DMS79 treated with DMSO at 0.1 percent for 48 hours (cell line): Measurements from ENCODE around the gene GALNT11.
"Not testable (repeated sequence)": the region's sequence is repeated elsewhere in the genome, so short reads cannot be mapped to it uniquely, and the experiment has no call there.

ENCODE experiments used
- DNase-seq: peaks from one replicate; lab custom pipeline; 2025; lab: John Stamatoyannopoulos, UW

Gene GALNT11

GRCh38 chr7:152027491-152028365, 2.3 kb downstream of the GALNT11 start:
- DNase-seq = not testable (repeated sequence)

- DNase-seq = not testable (repeated sequence)
Measured at GRCh38 chr7:152030059-152030458, 4.6 kb downstream of the GALNT11 start.

- DNase-seq = not testable (repeated sequence)
Measured at GRCh38 chr7:152030639-152031038, 5.2 kb downstream of the GALNT11 start.

- DNase-seq = no peak
Measured at GRCh38 chr7:152035817-152036216, 10.3 kb downstream of the GALNT11 start.

GRCh38 chr7:152038410-152038809, 12.9 kb downstream of the GALNT11 start:
- DNase-seq = not testable (repeated sequence)

- not testable (repeated sequence) for DNase-seq
Measured at GRCh38 chr7:152043086-152043485, 17.6 kb downstream of the GALNT11 start.

- not testable (repeated sequence) for DNase-seq
Measured at GRCh38 chr7:152044909-152045308, 19.4 kb downstream of the GALNT11 start.

GRCh38 chr7:152046531-152046930, 21.1 kb downstream of the GALNT11 start:
- DNase-seq = no peak

- no peak for DNase-seq
Measured at GRCh38 chr7:152048051-152048450, 22.6 kb downstream of the GALNT11 start.

GRCh38 chr7:152050547-152050971, 25.1 kb downstream of the GALNT11 start:
- DNase-seq = no peak

GRCh38 chr7:152051968-152052367, 26.5 kb downstream of the GALNT11 start:
- DNase-seq = no peak

- no peak for DNase-seq
Measured at GRCh38 chr7:152052771-152053170, 27.3 kb downstream of the GALNT11 start.

- DNase-seq = peak; percentile 53
Measured at GRCh38 chr7:152054367-152055230, 29.1 kb downstream of the GALNT11 start.

GRCh38 chr7:152056621-152057274, 31.3 kb downstream of the GALNT11 start:
- no peak for DNase-seq

- no peak for DNase-seq
Measured at GRCh38 chr7:152059311-152059710, 33.8 kb downstream of the GALNT11 start.

- not testable (repeated sequence) for DNase-seq
Measured at GRCh38 chr7:152061086-152061485, 35.6 kb downstream of the GALNT11 start.

- DNase-seq = not testable (repeated sequence)
Measured at GRCh38 chr7:152063192-152063591, 37.7 kb downstream of the GALNT11 start.

GRCh38 chr7:152063821-152064220, 38.3 kb downstream of the GALNT11 start:
- not testable (repeated sequence) for DNase-seq

- DNase-seq = not testable (repeated sequence)
Measured at GRCh38 chr7:152065800-152066344, 40.4 kb downstream of the GALNT11 start.

GRCh38 chr7:152072421-152072820, 46.9 kb downstream of the GALNT11 start:
- DNase-seq = no peak

GRCh38 chr7:152073352-152073751, 47.9 kb downstream of the GALNT11 start:
- DNase-seq = no peak

- DNase-seq = no peak
Measured at GRCh38 chr7:152074673-152075072, 49.2 kb downstream of the GALNT11 start.
